ENCODE measurements around the gene UPK1B.

Gene UPK1B

DNA sequence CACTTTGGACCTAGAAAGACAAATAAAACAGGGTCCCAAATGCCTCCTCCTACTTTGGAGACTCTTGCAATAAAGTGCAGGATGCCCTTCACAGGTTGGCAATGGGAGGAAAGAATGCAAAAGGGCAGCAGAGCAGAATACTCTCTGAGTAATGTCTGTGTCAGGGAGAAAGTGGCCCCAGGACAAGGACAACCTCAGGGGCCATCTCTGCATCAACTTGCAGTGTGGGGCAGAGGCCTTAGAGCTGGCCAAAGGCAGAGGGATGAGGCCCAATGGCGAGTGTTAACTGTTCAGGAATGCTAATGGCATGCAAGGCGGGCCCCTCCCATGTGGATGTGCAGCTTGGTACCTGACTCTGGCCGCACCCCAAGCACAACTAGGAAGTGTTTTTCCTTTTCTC lies 8.4 kb downstream of the UPK1B start:
- H3K4me1 ChIP-seq (ENCODE audit: insufficient read depth, low read length), result no peaks in the 10 kb centered on the region
- no peak overlapping the region for H3K27ac ChIP-seq (ENCODE audit: low read length)
- H3K36me3 ChIP-seq (ENCODE audit: insufficient read depth, low read depth, low read length), result no peaks in the 10 kb centered on the region
- H3K9ac ChIP-seq (ENCODE audit: low read depth, low read length), result no peak overlapping the region
- no peaks in the 10 kb centered on the region for H3K27me3 ChIP-seq (ENCODE audit: insufficient read depth, low read length)
- H3K9me3 ChIP-seq (ENCODE audit: insufficient read depth, low read depth, low read length), result no peaks in the 10 kb centered on the region
- no peak overlapping the region for H3K4me3 ChIP-seq (ENCODE audit: low read length)

DNA sequence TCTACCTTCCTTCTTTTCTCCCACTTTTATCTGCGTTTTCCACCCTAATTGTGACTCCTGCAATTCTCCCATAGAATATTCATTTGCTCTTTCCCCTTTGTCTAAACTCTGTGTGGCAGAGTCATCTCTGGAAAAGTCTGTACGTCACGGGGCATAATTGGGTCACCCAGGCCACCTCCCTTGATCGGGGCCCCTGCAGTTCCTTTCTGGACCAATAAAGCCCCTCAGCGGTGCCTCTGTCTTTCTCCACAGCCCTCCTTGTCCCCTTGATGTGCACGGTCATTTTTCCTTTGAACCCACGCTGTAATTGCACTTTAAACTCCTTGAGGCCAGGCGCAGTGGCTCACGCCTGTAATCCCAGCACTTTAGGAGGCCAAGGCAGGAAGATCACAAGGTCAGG lies 10.7 kb downstream of the UPK1B start:
- Histone ChIP-seq H3K9ac (ENCODE audit: low read depth, low read length) (no peak overlapping the region), H3K4me3 (ENCODE audit: low read length) (no peak overlapping the region), H3K4me1 (ENCODE audit: insufficient read depth, low read length) (no peaks in the 10 kb centered on the region), H3K27me3 (ENCODE audit: insufficient read depth, low read length) (no peaks in the 10 kb centered on the region), H3K27ac (ENCODE audit: low read length) (no peak overlapping the region), H3K36me3 (ENCODE audit: insufficient read depth, low read depth, low read length) (no peaks in the 10 kb centered on the region), H3K9me3 (ENCODE audit: insufficient read depth, low read depth, low read length) (no peaks in the 10 kb centered on the region)

DNA sequence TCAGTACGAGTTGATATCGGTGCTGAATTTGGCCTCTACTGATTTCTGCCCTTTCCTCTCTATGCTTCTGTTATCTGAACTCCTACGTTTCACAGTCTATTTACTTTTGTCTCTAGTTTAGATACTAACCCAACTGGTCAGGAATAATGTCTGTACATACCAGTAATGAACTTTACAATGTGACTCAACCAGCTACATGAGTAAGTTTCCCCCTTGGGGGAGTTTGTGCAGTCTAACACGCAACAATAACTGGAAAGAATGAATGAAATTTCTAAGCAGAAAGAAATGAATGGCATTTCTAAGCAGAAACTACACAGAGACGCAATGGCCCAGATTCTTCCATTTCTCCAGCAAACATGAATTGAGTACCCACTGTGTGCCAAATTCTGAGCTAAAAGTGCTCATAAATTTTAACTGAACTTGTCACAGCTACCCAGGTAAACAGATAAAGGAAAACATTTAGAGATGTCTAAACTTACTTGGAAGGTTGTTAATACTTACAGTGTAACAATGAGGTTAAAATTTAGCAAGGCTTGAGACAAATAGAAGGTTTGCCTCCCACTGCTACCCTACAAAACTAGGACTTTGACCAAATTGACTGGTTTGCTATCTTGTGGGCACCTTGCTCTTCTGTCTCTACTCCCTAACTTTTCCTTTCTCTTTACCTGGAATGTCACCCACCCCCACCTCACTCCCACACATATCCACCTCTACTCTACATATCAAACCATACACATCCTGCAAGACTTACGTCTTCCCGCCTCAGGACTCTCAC lies 11.6 kb downstream of the UPK1B start:
- Histone ChIP-seq H3K4me3 (ENCODE audit: low read length) (no peak overlapping the region), H3K9ac (ENCODE audit: low read depth, low read length) (no peak overlapping the region), H3K4me1 (ENCODE audit: insufficient read depth, low read length) (no peaks in the 10 kb centered on the region), H3K9me3 (ENCODE audit: insufficient read depth, low read depth, low read length) (no peaks in the 10 kb centered on the region), H3K27me3 (ENCODE audit: insufficient read depth, low read length) (no peaks in the 10 kb centered on the region), H3K27ac (ENCODE audit: low read length) (no peak overlapping the region), H3K36me3 (ENCODE audit: insufficient read depth, low read depth, low read length) (no peaks in the 10 kb centered on the region)

- H3K9me3 ChIP-seq (ENCODE audit: insufficient read depth, low read depth, low read length), result no peaks in the 10 kb centered on the region
- no peak overlapping the region for H3K9ac ChIP-seq (ENCODE audit: low read depth, low read length)
- no peaks in the 10 kb centered on the region for H3K27me3 ChIP-seq (ENCODE audit: insufficient read depth, low read length)
- no peaks in the 10 kb centered on the region for H3K36me3 ChIP-seq (ENCODE audit: insufficient read depth, low read depth, low read length)
- no peaks in the 10 kb centered on the region for H3K4me1 ChIP-seq (ENCODE audit: insufficient read depth, low read length)
- no peak overlapping the region for H3K27ac ChIP-seq (ENCODE audit: low read length)
- no peak overlapping the region for H3K4me3 ChIP-seq (ENCODE audit: low read length)
These were observed 13.9 kb downstream of the UPK1B start for GRCh38 chr3:119187266-119187665.

GRCh38 chr3:119191800-119192199 lies 18.4 kb downstream of the UPK1B start:
- Histone ChIP-seq H3K9ac (ENCODE audit: low read depth, low read length) (no peak overlapping the region), H3K4me3 (ENCODE audit: low read length) (no peak overlapping the region), H3K36me3 (ENCODE audit: insufficient read depth, low read depth, low read length) (no peaks in the 10 kb centered on the region), H3K9me3 (ENCODE audit: insufficient read depth, low read depth, low read length) (no peaks in the 10 kb centered on the region), H3K4me1 (ENCODE audit: insufficient read depth, low read length) (no peaks in the 10 kb centered on the region), H3K27me3 (ENCODE audit: insufficient read depth, low read length) (no peaks in the 10 kb centered on the region), H3K27ac (ENCODE audit: low read length) (no peak overlapping the region)

GRCh38 chr3:119194237-119195150 lies 21.1 kb downstream of the UPK1B start:
- Histone ChIP-seq H3K27ac (ENCODE audit: low read length) (no peak overlapping the region), H3K4me3 (ENCODE audit: low read length) (no peak overlapping the region), H3K9me3 (ENCODE audit: insufficient read depth, low read depth, low read length) (no peaks in the 10 kb centered on the region), H3K36me3 (ENCODE audit: insufficient read depth, low read depth, low read length) (no peaks in the 10 kb centered on the region), H3K27me3 (ENCODE audit: insufficient read depth, low read length) (no peaks in the 10 kb centered on the region), H3K9ac (ENCODE audit: low read depth, low read length) (no peak overlapping the region), H3K4me1 (ENCODE audit: insufficient read depth, low read length) (no peaks in the 10 kb centered on the region)

GRCh38 chr3:119195151-119195476 lies 21.7 kb downstream of the UPK1B start:
- Histone ChIP-seq H3K27me3 (ENCODE audit: insufficient read depth, low read length) (no peaks in the 10 kb centered on the region), H3K27ac (ENCODE audit: low read length) (no peak overlapping the region), H3K36me3 (ENCODE audit: insufficient read depth, low read depth, low read length) (no peaks in the 10 kb centered on the region), H3K4me1 (ENCODE audit: insufficient read depth, low read length) (no peaks in the 10 kb centered on the region), H3K4me3 (ENCODE audit: low read length) (no peak overlapping the region), H3K9me3 (ENCODE audit: insufficient read depth, low read depth, low read length) (no peaks in the 10 kb centered on the region), H3K9ac (ENCODE audit: low read depth, low read length) (no peak overlapping the region)

DNA sequence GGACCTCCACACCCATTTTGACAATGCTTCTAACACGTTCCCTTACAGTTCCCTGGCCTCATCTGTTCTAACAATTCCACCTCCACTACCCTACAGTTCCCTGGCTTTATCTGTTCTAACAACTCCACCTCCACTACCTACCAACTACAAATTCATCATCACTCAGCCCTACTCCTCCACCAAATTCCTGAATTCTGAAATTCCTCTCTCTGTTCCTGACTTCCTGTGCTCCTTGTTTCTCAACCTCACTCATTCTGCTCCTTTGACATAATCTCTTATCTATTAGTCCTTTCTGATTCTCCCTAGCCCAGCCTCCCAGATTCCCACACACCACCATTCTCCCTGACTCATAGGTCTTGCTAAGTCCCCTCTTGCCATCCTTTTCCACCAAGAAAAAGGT lies 22.5 kb downstream of the UPK1B start:
- Histone ChIP-seq H3K27ac (ENCODE audit: low read length) (no peak overlapping the region), H3K27me3 (ENCODE audit: insufficient read depth, low read length) (no peaks in the 10 kb centered on the region), H3K9me3 (ENCODE audit: insufficient read depth, low read depth, low read length) (no peaks in the 10 kb centered on the region), H3K9ac (ENCODE audit: low read depth, low read length) (no peak overlapping the region), H3K4me1 (ENCODE audit: insufficient read depth, low read length) (no peaks in the 10 kb centered on the region), H3K4me3 (ENCODE audit: low read length) (no peak overlapping the region), H3K36me3 (ENCODE audit: insufficient read depth, low read depth, low read length) (no peaks in the 10 kb centered on the region)

DNA sequence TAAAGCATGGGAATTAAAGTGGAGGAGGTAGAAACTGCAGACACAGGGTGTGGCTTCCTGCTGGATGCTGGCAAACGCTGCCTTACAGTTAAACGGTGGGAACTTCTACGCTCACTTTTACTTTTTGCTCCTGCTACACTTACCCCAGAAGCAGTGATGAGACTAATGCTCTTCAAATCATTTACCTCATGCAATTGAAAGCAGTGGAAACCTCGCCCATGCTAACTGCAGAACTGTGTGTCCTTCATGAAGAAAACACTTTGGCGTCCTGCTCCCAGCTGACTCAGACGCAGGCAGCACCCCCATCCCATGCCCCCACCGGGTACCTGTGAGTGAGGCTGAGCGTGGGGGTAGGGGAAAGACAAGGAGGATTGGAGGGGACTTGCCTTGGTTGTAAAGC lies 31.8 kb downstream of the UPK1B start:
- Histone ChIP-seq H3K27ac (ENCODE audit: low read length) (no peak overlapping the region), H3K4me1 (ENCODE audit: insufficient read depth, low read length) (no peaks in the 10 kb centered on the region), H3K9ac (ENCODE audit: low read depth, low read length) (no peak overlapping the region), H3K27me3 (ENCODE audit: insufficient read depth, low read length) (no peaks in the 10 kb centered on the region), H3K4me3 (ENCODE audit: low read length) (no peak overlapping the region), H3K36me3 (ENCODE audit: insufficient read depth, low read depth, low read length) (peaks cover 15% of the 10 kb centered on the region), H3K9me3 (ENCODE audit: insufficient read depth, low read depth, low read length) (no peaks in the 10 kb centered on the region)

GRCh38 chr3:119205685-119206084 lies 32.3 kb downstream of the UPK1B start:
- H3K27ac ChIP-seq (ENCODE audit: low read length), result no peak overlapping the region
- no peak overlapping the region for H3K4me3 ChIP-seq (ENCODE audit: low read length)
- H3K9me3 ChIP-seq (ENCODE audit: insufficient read depth, low read depth, low read length), result no peaks in the 10 kb centered on the region
- no peak overlapping the region for H3K9ac ChIP-seq (ENCODE audit: low read depth, low read length)
- no peaks in the 10 kb centered on the region for H3K4me1 ChIP-seq (ENCODE audit: insufficient read depth, low read length)
- H3K27me3 ChIP-seq (ENCODE audit: insufficient read depth, low read length), result no peaks in the 10 kb centered on the region
- peaks cover 20% of the 10 kb centered on the region for H3K36me3 ChIP-seq (ENCODE audit: insufficient read depth, low read depth, low read length)

GRCh38 chr3:119206611-119207511 lies 33.5 kb downstream of the UPK1B start:
- Histone ChIP-seq H3K9ac (ENCODE audit: low read depth, low read length) (no peak overlapping the region; the same call in 1 of the 2 replicates), H3K4me3 (ENCODE audit: low read length) (no peak overlapping the region), H3K27ac (ENCODE audit: low read length) (no peak overlapping the region), H3K9me3 (ENCODE audit: insufficient read depth, low read depth, low read length) (no peaks in the 10 kb centered on the region), H3K4me1 (ENCODE audit: insufficient read depth, low read length) (no peaks in the 10 kb centered on the region), H3K27me3 (ENCODE audit: insufficient read depth, low read length) (no peaks in the 10 kb centered on the region), H3K36me3 (ENCODE audit: insufficient read depth, low read depth, low read length) (peaks cover 30% of the 10 kb centered on the region)
